Natural killer cell treated with Interleukin-12 subunit alpha and Interleukin-12 subunit beta and Interleukin-15 and Interleukin-18, amount 100 ng/mL, for 72 hours (primary cell): ENCODE measurements around the gene SORBS2. TPM values are rescaled to one million over a fixed set of nuclear protein-coding genes. Genes with fewer than 3 reads are reported as not detected.

Experiments
- ATAC-seq, 2 donors: fragments of 150-1000 bp; cut with Tn5 transposase in 1 of 2; sonication (Bioruptor Pico), chemical (Tn5 transposase) in 1 of 2; 2 replicates each; pipeline ENCODE4 v1.10.0; 2021
- DNase-seq: peaks from one replicate; pipeline ENCODE4 v3.0.0; 2022; ENCODE audit warnings: low spot score
- H3K27ac Mint-ChIP-seq, 2 donors: 1 replicate in 1 of 2; 2 replicates in 1 of 2; pipeline ENCODE4 v1.8.0; 2022; ENCODE audit warnings: mixed read lengths in 2 of 2, mild to moderate bottlenecking in 1 of 2, moderate library complexity in 1 of 2
- H3K27me3 Mint-ChIP-seq, 2 donors: 1 replicate in 1 of 2; 2 replicates in 1 of 2; pipeline ENCODE4 v1.8.0; 2022; ENCODE audit warnings: mixed read lengths in 2 of 2
- H3K36me3 Mint-ChIP-seq: one replicate; pipeline ENCODE4 v1.8.0; 2022; ENCODE audit warnings: mixed read lengths
- H3K4me1 Mint-ChIP-seq, 2 donors: 1 replicate in 1 of 2; 2 replicates in 1 of 2; pipeline ENCODE4 v1.8.0; 2022; ENCODE audit warnings: low read depth in 2 of 2, mixed read lengths in 2 of 2, mild to moderate bottlenecking in 1 of 2
- H3K4me3 Mint-ChIP-seq: one replicate; pipeline ENCODE4 v1.8.0; 2022; ENCODE audit warnings: mixed read lengths
- H3K9me3 Mint-ChIP-seq: 2 replicates; pipeline ENCODE4 v1.8.0; 2022; ENCODE audit warnings: mixed read lengths
- total RNA-seq, 2 donors: library from RNA; stranded (reverse); gene quantifications; one replicate each; pipeline ENCODE4 v1.2.3, GENCODE V29; 2022

Gene SORBS2
- total RNA-seq, 2 donors from 2014 or later, result not detected

DNA sequence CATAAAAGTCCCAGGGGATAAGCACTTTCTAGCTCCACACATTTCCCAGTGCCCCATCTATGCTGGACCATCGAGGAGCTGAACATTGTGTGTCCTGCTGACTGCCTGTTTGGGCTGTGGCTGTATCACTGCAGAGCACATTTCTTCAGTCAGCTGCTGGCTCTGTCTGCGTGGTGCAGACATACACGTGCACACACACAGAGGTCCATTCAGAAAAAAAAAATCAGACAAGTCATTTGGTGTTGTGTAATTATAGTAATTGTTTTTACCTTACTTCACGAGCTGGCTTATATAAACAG lies 275.6 kb downstream of the SORBS2 start:
- ATAC-seq (no peak), DNase-seq (no peak)
- Mint-ChIP-seq H3K4me3 (no peak overlapping the region), H3K36me3 (no peaks in the 10 kb centered on the region), H3K4me1 (no peaks in the 10 kb centered on the region), H3K9me3 (no peaks in the 10 kb centered on the region), H3K27me3 (peaks cover 18 to 23% of the 10 kb centered on the region in 2 donors), H3K27ac (no peak overlapping the region)

DNA sequence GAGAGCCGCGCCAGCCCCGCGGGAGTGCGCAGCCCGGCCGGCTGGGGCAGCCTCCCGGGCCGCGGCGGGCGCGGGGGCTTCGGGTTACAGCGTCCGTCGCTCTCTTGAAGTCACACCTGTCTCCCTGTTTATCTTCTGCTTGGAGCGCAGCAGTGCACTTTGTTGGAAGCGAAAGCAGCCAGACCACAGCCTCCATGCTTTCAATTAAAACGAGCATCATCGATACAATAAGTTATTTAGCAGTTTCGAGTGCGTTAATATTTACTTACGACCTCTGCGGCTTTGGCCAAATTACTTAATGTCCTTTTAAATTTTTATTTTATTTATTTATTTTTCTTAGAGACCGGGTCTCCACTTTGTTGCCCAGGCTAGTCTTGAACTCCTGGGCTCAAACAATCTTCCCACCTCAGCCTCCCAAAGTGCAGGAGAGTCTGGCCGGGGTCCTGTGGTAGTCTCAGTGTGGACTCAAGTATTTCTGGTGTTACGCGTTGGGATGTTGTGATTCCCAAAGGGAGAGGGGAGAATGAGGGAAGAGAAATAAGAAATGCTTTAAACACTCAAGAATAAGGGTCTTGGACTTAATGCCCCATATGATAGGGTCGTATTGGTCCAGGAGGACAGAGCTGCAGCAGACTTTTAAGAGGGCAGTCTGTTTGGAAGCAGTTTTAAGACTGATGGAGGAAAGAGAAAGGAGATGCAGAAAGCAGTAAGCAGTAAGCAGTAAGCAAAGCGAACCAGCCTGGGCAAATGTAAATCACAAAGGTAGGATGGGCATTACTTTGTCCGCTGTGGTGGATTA lies 276.2 kb downstream of the SORBS2 start:
- peaks cover 14 to 22% of the 10 kb centered on the region in 2 donors for H3K27me3 Mint-ChIP-seq
- H3K9me3 Mint-ChIP-seq, result no peaks in the 10 kb centered on the region
- no peaks in the 10 kb centered on the region for H3K36me3 Mint-ChIP-seq
- ATAC-seq (no peak), DNase-seq (no peak)
- no peak overlapping the region for H3K4me3 Mint-ChIP-seq
- no peak overlapping the region for H3K27ac Mint-ChIP-seq
- no peaks in the 10 kb centered on the region for H3K4me1 Mint-ChIP-seq
